Lower lobe of right lung (tissue), 2 donors: Measurements from ENCODE around the gene MED13. TPM values are rescaled to one million over a fixed set of nuclear protein-coding genes. Genes with fewer than 3 reads are reported as not detected.

Source experiments
- ATAC-seq, 2 donors: fragments of 200-7000 bp; cut with Tn5 transposase; one replicate each; pipeline ENCODE4 v1.9.1; 2020 to 2022; ENCODE audit warnings: mild to moderate bottlenecking in 2 of 2, moderate library complexity in 2 of 2
- DNase-seq: peaks from one replicate; pipeline ENCODE4 v3.0.0-alpha.2; 2020
- H3K27ac ChIP-seq: fragments of 200-600 bp; one replicate; pipeline ENCODE4 v1.8.0; 2022
- H3K27me3 ChIP-seq: fragments of 200-600 bp; one replicate; pipeline ENCODE4 v1.8.0; 2022; ENCODE audit warnings: low read depth
- H3K36me3 ChIP-seq: fragments of 200-600 bp; one replicate; pipeline ENCODE4 v1.8.0; 2022; ENCODE audit warnings: mild to moderate bottlenecking
- H3K4me1 ChIP-seq: fragments of 200-600 bp; one replicate; pipeline ENCODE4 v1.8.0; 2022
- H3K4me3 ChIP-seq: fragments of 200-600 bp; one replicate; pipeline ENCODE4 v1.8.0; 2022; ENCODE audit warnings: mild to moderate bottlenecking
- H3K9me3 ChIP-seq: fragments of 200-600 bp; one replicate; pipeline ENCODE4 v1.8.0; 2022
- intact Hi-C: fragments of 100-400 bp; cut with DNase I; formaldehyde crosslinking; loops from one replicate; pipeline ENCODE4 v1.11.0; 2022
- long read RNA-seq: library from polyadenylated mRNA; unstranded; transcript quantifications from one replicate; pipeline ENCODE4 v2.0.0, GENCODE V29; 2021
- total RNA-seq: library from RNA; stranded (reverse); fragmentation: NEBNext Ultra II Directional; extraction: Animal tissue kit (Norgen Biotek cat#: 25700); gene quantifications from one replicate; pipeline ENCODE4 v1.2.1, GENCODE V29; 2021
- TF ChIP-seq, protein P1 (sequence below): fragments of 200-600 bp; IDR thresholded peaks from one replicate; pipeline ENCODE4 v1.8.0; 2022; ENCODE audit warnings: antibody characterized with exemption, mild to moderate bottlenecking
- donor health status: DM: no; HTN: yes; CAD: no; lungs with severe emphysema.

The MED13 gene, protein sequence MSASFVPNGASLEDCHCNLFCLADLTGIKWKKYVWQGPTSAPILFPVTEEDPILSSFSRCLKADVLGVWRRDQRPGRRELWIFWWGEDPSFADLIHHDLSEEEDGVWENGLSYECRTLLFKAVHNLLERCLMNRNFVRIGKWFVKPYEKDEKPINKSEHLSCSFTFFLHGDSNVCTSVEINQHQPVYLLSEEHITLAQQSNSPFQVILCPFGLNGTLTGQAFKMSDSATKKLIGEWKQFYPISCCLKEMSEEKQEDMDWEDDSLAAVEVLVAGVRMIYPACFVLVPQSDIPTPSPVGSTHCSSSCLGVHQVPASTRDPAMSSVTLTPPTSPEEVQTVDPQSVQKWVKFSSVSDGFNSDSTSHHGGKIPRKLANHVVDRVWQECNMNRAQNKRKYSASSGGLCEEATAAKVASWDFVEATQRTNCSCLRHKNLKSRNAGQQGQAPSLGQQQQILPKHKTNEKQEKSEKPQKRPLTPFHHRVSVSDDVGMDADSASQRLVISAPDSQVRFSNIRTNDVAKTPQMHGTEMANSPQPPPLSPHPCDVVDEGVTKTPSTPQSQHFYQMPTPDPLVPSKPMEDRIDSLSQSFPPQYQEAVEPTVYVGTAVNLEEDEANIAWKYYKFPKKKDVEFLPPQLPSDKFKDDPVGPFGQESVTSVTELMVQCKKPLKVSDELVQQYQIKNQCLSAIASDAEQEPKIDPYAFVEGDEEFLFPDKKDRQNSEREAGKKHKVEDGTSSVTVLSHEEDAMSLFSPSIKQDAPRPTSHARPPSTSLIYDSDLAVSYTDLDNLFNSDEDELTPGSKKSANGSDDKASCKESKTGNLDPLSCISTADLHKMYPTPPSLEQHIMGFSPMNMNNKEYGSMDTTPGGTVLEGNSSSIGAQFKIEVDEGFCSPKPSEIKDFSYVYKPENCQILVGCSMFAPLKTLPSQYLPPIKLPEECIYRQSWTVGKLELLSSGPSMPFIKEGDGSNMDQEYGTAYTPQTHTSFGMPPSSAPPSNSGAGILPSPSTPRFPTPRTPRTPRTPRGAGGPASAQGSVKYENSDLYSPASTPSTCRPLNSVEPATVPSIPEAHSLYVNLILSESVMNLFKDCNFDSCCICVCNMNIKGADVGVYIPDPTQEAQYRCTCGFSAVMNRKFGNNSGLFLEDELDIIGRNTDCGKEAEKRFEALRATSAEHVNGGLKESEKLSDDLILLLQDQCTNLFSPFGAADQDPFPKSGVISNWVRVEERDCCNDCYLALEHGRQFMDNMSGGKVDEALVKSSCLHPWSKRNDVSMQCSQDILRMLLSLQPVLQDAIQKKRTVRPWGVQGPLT (N-terminal part only)
- 67.9 TPM for total RNA-seq
- long read RNA-seq, partial matches to known transcripts: 6 of 18 reads
- long read RNA-seq, other reads (novel, unspliced or antisense): 12 of 18 reads

DNA sequence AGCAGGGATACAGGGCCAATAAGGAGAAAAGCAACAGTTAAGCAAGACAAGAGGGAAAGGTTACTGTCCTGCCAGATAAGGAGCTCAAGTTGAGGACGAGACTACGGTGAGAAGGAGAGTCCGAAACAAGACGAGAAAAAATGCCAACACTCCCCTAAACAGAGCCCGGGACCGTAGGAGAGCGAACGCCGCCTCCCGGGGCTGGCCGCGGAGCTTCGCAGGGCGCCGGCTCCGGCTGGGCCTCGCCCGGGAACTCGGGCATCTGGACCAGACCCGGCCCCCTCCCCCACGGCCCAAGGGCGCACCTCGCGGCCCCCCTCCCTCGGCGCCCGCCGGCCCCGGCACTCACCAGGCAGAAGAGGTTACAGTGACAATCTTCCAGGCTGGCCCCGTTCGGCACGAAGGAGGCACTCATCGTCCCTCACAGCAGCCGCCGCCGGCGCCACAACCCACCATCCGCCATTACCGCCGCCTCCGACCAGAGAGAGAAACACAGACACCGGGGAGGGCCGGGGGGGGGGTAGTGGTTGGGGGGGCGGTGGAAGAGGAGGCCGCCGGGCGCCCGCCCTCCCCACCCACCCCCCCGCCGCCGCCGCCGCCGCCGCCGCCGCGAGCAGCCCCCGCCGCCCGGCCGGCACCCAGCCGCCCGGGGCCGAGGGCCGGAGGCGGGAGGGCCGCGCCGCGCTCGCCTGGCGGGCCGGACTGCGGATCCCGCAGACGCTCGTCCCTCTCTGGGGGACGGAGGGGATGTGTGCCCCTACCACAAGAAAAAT lies at the start of gene MED13:
Gene MED13, minus strand, starts transcription at position 488 of the 773 bp plus-strand sequence. Its CDS starts 73 bp downstream, at position 415.
- intact Hi-C loops: no loop called here
- ATAC-seq: peak; percentile 74 to 78
- Histone ChIP-seq H3K27ac (peak within 1 kb of the TSS; percentile 99), H3K36me3 (peaks cover 22% of the 10 kb centered on the region), H3K4me1 (peaks cover 38% of the 10 kb centered on the region), H3K27me3 (no peaks in the 10 kb centered on the region), H3K4me3 (peak within 1 kb of the TSS; percentile 99), H3K9me3 (no peaks in the 10 kb centered on the region)
- TF ChIP-seq, protein P1, sequence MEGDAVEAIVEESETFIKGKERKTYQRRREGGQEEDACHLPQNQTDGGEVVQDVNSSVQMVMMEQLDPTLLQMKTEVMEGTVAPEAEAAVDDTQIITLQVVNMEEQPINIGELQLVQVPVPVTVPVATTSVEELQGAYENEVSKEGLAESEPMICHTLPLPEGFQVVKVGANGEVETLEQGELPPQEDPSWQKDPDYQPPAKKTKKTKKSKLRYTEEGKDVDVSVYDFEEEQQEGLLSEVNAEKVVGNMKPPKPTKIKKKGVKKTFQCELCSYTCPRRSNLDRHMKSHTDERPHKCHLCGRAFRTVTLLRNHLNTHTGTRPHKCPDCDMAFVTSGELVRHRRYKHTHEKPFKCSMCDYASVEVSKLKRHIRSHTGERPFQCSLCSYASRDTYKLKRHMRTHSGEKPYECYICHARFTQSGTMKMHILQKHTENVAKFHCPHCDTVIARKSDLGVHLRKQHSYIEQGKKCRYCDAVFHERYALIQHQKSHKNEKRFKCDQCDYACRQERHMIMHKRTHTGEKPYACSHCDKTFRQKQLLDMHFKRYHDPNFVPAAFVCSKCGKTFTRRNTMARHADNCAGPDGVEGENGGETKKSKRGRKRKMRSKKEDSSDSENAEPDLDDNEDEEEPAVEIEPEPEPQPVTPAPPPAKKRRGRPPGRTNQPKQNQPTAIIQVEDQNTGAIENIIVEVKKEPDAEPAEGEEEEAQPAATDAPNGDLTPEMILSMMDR: no peak
- peak; percentile 78 for DNase-seq

DNA sequence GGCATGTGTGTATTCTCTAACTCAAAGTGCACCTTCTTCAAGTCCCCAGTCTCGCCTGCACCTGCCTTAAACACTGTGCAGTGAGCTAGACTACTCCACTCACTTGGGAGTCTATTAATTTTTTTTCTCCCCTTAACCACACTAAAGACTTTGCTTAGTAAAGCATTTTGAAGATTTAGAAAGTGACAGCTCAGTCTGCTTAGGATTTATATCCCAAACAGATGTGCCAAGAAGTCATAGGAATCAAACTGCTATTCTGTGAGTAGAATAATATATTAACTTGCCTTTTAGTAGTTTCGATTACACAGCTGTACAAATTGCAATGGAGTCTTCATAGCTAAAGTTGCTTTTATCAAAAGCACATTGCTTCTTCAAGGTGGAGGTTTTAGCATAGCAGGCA lies 47.2 kb upstream of the MED13 start:
- no peaks in the 10 kb centered on the region for H3K27me3 ChIP-seq
- TF ChIP-seq, protein P1: no peak
- intact Hi-C loops: no loop called here
- DNase-seq (no peak), ATAC-seq (no peak)
- no peaks in the 10 kb centered on the region for H3K9me3 ChIP-seq
- H3K4me3 ChIP-seq: no peak overlapping the region
- no peaks in the 10 kb centered on the region for H3K36me3 ChIP-seq
- no peaks in the 10 kb centered on the region for H3K4me1 ChIP-seq
- H3K27ac ChIP-seq: no peak overlapping the region

DNA sequence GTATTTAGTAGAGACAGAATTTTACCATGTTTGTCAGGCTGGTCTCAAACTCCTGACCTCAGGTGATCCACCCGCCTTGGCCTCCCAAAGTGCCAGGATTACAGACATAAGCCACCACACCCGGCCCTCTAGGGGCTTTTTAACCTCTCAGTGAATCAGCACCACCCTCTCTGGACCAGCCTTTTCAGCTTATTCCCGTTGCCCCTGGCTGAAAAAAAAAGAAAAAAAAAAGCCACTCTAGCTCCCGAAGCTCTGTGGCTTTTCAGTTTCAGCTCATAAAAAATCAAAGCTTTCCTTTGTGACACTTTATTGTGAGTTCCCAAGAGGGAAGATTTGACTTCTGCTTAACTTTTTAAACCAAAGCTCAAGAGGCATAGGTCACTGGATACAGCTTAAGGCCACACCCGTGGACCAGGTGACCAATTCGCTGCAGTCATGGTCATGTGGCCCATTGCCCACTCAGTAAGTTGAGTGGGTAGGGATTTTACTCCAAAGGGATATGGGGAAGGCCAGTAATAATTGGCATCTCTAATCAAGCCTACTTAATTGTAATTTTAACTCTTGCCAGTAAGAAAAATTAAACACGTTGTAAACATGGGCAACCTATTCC lies 46.6 kb upstream of the MED13 start:
- no peak for ATAC-seq
- H3K4me3 ChIP-seq: no peak overlapping the region
- TF ChIP-seq, protein P1: no peak
- no peaks in the 10 kb centered on the region for H3K4me1 ChIP-seq
- intact Hi-C loops: no loop called here
- no peaks in the 10 kb centered on the region for H3K9me3 ChIP-seq
- no peaks in the 10 kb centered on the region for H3K27me3 ChIP-seq
- H3K36me3 ChIP-seq: no peaks in the 10 kb centered on the region
- no peak overlapping the region for H3K27ac ChIP-seq
- DNase-seq: no peak

DNA sequence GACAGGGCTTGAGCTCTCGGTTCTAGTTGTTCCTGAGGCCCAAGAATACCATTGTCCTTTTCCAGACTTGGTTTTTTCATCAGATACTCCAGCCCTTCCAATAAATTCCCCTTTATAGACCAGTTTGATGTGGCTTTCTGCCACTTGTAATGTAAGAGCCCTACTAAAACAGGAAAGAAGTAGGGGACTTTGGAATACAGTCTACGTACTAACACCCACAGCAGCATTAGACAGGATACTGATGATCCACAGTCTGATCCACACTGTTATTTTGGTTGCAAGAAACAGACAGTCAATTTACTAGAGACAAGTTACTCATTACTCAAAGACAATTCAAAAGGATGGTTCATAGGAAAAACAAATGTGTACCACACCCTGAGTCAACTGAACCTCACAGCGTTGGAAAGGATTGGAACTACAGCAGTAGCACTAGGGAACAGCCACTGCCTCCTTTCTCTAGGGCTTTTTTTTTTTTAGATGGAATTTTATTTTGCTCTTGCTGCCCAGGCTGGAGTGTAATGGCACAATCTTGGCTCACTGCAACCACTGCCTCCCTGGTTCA lies 45.9 kb upstream of the MED13 start:
- H3K9me3 ChIP-seq: no peaks in the 10 kb centered on the region
- no peak overlapping the region for H3K27ac ChIP-seq
- TF ChIP-seq, protein P1: no peak
- ATAC-seq (no peak), DNase-seq (no peak)
- no peaks in the 10 kb centered on the region for H3K27me3 ChIP-seq
- H3K36me3 ChIP-seq: no peaks in the 10 kb centered on the region
- no peaks in the 10 kb centered on the region for H3K4me1 ChIP-seq
- no peak overlapping the region for H3K4me3 ChIP-seq
- intact Hi-C loops: no loop called here
